ENCODE results near the gene SORCS2. TPM values are rescaled to one million over a fixed set of nuclear protein-coding genes. Genes with fewer than 3 reads are reported as not detected.
A peak's percentile ranks its signal among the peaks of the same experiment; 100 is the strongest.

Gene SORCS2
- total RNA-seq, 2 donors from 2014 or later: 0.21 to 0.92 TPM

GRCh38 chr4:7362862-7363430, 170.6 kb downstream of the SORCS2 start:
- intact Hi-C loops (cut with DNase I, micrococcal nuclease): no loop called here
- no peak for ATAC-seq
- DNase-seq: no peak

- ATAC-seq: no peak
- no peak for DNase-seq
- intact Hi-C loops (cut with DNase I, micrococcal nuclease): no loop called here
These were observed 172.6 kb downstream of the SORCS2 start for GRCh38 chr4:7364979-7365378.

GRCh38 chr4:7365462-7366179, 173.3 kb downstream of the SORCS2 start:
- no peak for DNase-seq
- intact Hi-C loops (cut with DNase I, micrococcal nuclease): no loop called here
- ATAC-seq: peak; percentile 43

GRCh38 chr4:7366180-7366945, 174.0 kb downstream of the SORCS2 start:
- DNase-seq: no peak

GRCh38 chr4:7366954-7367353, 174.6 kb downstream of the SORCS2 start:
- ATAC-seq (no peak), DNase-seq (no peak)
- intact Hi-C loops (cut with DNase I, micrococcal nuclease): no loop called here

More at GRCh38 chr4:7366180-7366945, 174.0 kb downstream of the SORCS2 start:
- intact Hi-C loops (cut with DNase I, micrococcal nuclease): no loop called here
- ATAC-seq: no peak

- no peak for ATAC-seq
- intact Hi-C loops (cut with DNase I, micrococcal nuclease): no loop called here
- DNase-seq: no peak
These were observed 175.1 kb downstream of the SORCS2 start for GRCh38 chr4:7367406-7367805.

GRCh38 chr4:7367864-7368277, 175.5 kb downstream of the SORCS2 start:
- no peak for ATAC-seq
- intact Hi-C loops (cut with DNase I, micrococcal nuclease): no loop called here
- no peak for DNase-seq

- intact Hi-C loops (cut with DNase I, micrococcal nuclease): no loop called here
- no peak for ATAC-seq
- no peak for DNase-seq
These were observed 176.0 kb downstream of the SORCS2 start for GRCh38 chr4:7368296-7368695.

- ATAC-seq: no peak
- intact Hi-C loops (cut with DNase I, micrococcal nuclease): no loop called here
- no peak for DNase-seq
These were observed 177.2 kb downstream of the SORCS2 start for GRCh38 chr4:7369511-7369910.

GRCh38 chr4:7370038-7370437, 177.7 kb downstream of the SORCS2 start:
- DNase-seq (no peak), ATAC-seq (no peak)
- intact Hi-C loops (cut with DNase I, micrococcal nuclease): no loop called here

- ATAC-seq (no peak), DNase-seq (no peak)
- intact Hi-C loops (cut with DNase I, micrococcal nuclease): no loop called here
These were observed 179.0 kb downstream of the SORCS2 start for GRCh38 chr4:7371210-7371941.

GRCh38 chr4:7372673-7373072, 180.3 kb downstream of the SORCS2 start:
- intact Hi-C loops (cut with DNase I, micrococcal nuclease): no loop called here
- DNase-seq: no peak
- ATAC-seq: no peak

- DNase-seq: no peak
- ATAC-seq: no peak
- intact Hi-C loops (cut with DNase I, micrococcal nuclease): no loop called here
These were observed 182.2 kb downstream of the SORCS2 start for GRCh38 chr4:7374571-7374970.

- intact Hi-C loops (cut with DNase I, micrococcal nuclease): no loop called here
- DNase-seq (no peak), ATAC-seq (no peak)
These were observed 183.1 kb downstream of the SORCS2 start for GRCh38 chr4:7375427-7375826.

- intact Hi-C loops (cut with DNase I, micrococcal nuclease): no loop called here
- no peak for ATAC-seq
- no peak for DNase-seq
These were observed 185.0 kb downstream of the SORCS2 start for GRCh38 chr4:7377223-7377865.

GRCh38 chr4:7379186-7379585, 186.8 kb downstream of the SORCS2 start:
- DNase-seq (no peak), ATAC-seq (no peak)
- intact Hi-C loops (cut with DNase I, micrococcal nuclease): no loop called here

- no peak for DNase-seq
- ATAC-seq: no peak
These were observed 187.4 kb downstream of the SORCS2 start for GRCh38 chr4:7379719-7380118.

GRCh38 chr4:7381221-7381889, 189.0 kb downstream of the SORCS2 start:
- ATAC-seq: no peak
- peak in 1 of 2 donors; percentile 11 for DNase-seq
- intact Hi-C loops (cut with DNase I, micrococcal nuclease): no loop called here

More at GRCh38 chr4:7379719-7380118, 187.4 kb downstream of the SORCS2 start:
- intact Hi-C loops (cut with DNase I, micrococcal nuclease): no loop called here

Measured in left colon (tissue), 2 donors.